Neural cell (in vitro differentiated cells): Measurements from ENCODE around the gene IGF2R. TPM values are rescaled to one million over a fixed set of nuclear protein-coding genes. Genes with fewer than 3 reads are reported as not detected.
"Not testable (repeated sequence)": the region's sequence is repeated elsewhere in the genome, so short reads cannot be mapped to it uniquely, and the experiment has no call there.

Experiments
- H2AFZ ChIP-seq: fragments of 200-600, 300-800 bp; sonication (generic), shearing (Covaris generic); 2 replicates; pipeline ENCODE4 v1.6.0; 2014; ENCODE audit warnings: low read depth, mild to moderate bottlenecking, antibody characterized with exemption, low read length, moderate library complexity
- H3F3A ChIP-seq: fragments of 200-600 bp; shearing (Covaris generic); 2 replicates; pipeline ENCODE4 v1.6.1; 2016; ENCODE audit warnings: mild to moderate bottlenecking, moderate library complexity, mixed read lengths, antibody characterized with exemption, low read length; ENCODE audit not compliant: insufficient read depth, poor library complexity, severe bottlenecking
- H3K27ac ChIP-seq: fragments of 200-600, 300-800 bp; sonication (generic), shearing (Covaris generic); 2 replicates; pipeline ENCODE4 v1.5.1; 2014; ENCODE audit warnings: mild to moderate bottlenecking, low read length, moderate library complexity
- H3K27me3 ChIP-seq: fragments of 300-800, 200-600 bp; sonication (generic), shearing (Covaris generic); 2 replicates; pipeline ENCODE4 v1.6.0; 2014; ENCODE audit warnings: mild to moderate bottlenecking, low read depth, low read length, moderate library complexity; ENCODE audit not compliant: insufficient read depth
- H3K36me3 ChIP-seq: fragments of 300-800, 200-600 bp; sonication (generic), shearing (Covaris generic); 2 replicates; pipeline ENCODE4 v1.5.1; 2014; ENCODE audit warnings: mild to moderate bottlenecking, antibody characterized with exemption, low read length, moderate library complexity; ENCODE audit not compliant: insufficient read depth
- H3K4me2 ChIP-seq: fragments of 300-800, 200-600 bp; sonication (generic), shearing (Covaris generic); 2 replicates; pipeline ENCODE4 v1.6.0; 2014; ENCODE audit warnings: mild to moderate bottlenecking, low read length
- H3K4me3 ChIP-seq: fragments of 300-800, 200-600 bp; sonication (generic), shearing (Covaris generic); 2 replicates; pipeline ENCODE4 v1.5.1; 2014; ENCODE audit warnings: mild to moderate bottlenecking, low read length, moderate library complexity
- H3K79me2 ChIP-seq: fragments of 200-600 bp; shearing (Covaris generic); replicated peaks from 2 replicates; pipeline ENCODE4 v1.6.0; 2014; ENCODE audit warnings: mild to moderate bottlenecking, low read length, moderate library complexity; ENCODE audit not compliant: insufficient read depth
- H3K9ac ChIP-seq: fragments of 300-800, 200-600 bp; sonication (generic), shearing (Covaris generic); 2 replicates; pipeline ENCODE4 v1.6.1; 2016; ENCODE audit warnings: mild to moderate bottlenecking, low read length, mixed read lengths
- H3K9me2 ChIP-seq: fragments of 200-600 bp; shearing (Covaris generic); 2 replicates; pipeline ENCODE4 v1.6.1; 2016; ENCODE audit warnings: mild to moderate bottlenecking, low read length, mixed read lengths; ENCODE audit not compliant: insufficient read depth
- H3K9me3 ChIP-seq: fragments of 200-600, 300-800 bp; sonication (generic), shearing (Covaris generic); 2 replicates; pipeline ENCODE4 v1.6.1; 2016; ENCODE audit warnings: mild to moderate bottlenecking, mixed run types, low read length, moderate library complexity, mixed read lengths
- H4K20me1 ChIP-seq: fragments of 200-600 bp; shearing (Covaris generic); 2 replicates; pipeline ENCODE4 v1.6.1; 2016; ENCODE audit warnings: mild to moderate bottlenecking, mixed run types; ENCODE audit not compliant: insufficient read depth
- EP300 ChIP-seq: fragments of 450-650 bp; conservative IDR thresholded peaks from 2 replicates; pipeline ENCODE4 v1.6.1; 2014; ENCODE audit warnings: antibody characterized with exemption, mild to moderate bottlenecking, moderate library complexity; ENCODE audit not compliant: poor library complexity, severe bottlenecking
- EZH2 ChIP-seq: fragments of 200-600, 300-800 bp; shearing (Covaris generic), sonication (generic); IDR thresholded peaks from 2 replicates; pipeline ENCODE4 v1.6.1; 2014; ENCODE audit warnings: antibody characterized with exemption, low read length, borderline replicate concordance, mild to moderate bottlenecking; ENCODE audit not compliant: insufficient read depth, poor library complexity, severe bottlenecking
- MXI1 ChIP-seq: fragments of 450-650 bp; conservative IDR thresholded peaks from 2 replicates; pipeline ENCODE4 v1.6.1; 2014; ENCODE audit warnings: antibody characterized with exemption, mild to moderate bottlenecking; ENCODE audit not compliant: poor library complexity, severe bottlenecking
- POLR2AphosphoS5 ChIP-seq: IDR thresholded peaks from 2 replicates; pipeline ENCODE4 v1.6.1; 2012
- RAD21 ChIP-seq: fragments of 450-650 bp; conservative IDR thresholded peaks from 2 replicates; pipeline ENCODE4 v1.6.1; 2014; ENCODE audit warnings: antibody characterized with exemption, mild to moderate bottlenecking, moderate library complexity
- REST ChIP-seq: IDR thresholded peaks from 2 replicates; pipeline ENCODE4 v1.6.1; 2012; ENCODE audit warnings: borderline replicate concordance
- SMC3 ChIP-seq: fragments of 450-650 bp; conservative IDR thresholded peaks from 2 replicates; pipeline ENCODE4 v1.6.1; 2014; ENCODE audit warnings: antibody characterized with exemption, mild to moderate bottlenecking, moderate library complexity; ENCODE audit not compliant: poor library complexity
- TAF1 ChIP-seq: IDR thresholded peaks from 2 replicates; pipeline ENCODE4 v1.6.1; 2012; ENCODE audit warnings: low read depth
- polyA plus RNA-seq: library from polyadenylated mRNA; depleted of rRNA; stranded (reverse); fragments of >200 nt; gene quantifications from 2 replicates; pipeline ENCODE4 v1.2.3, GENCODE V29; 2014
- TF ChIP-seq, protein P1 (sequence below): fragments of 450-650 bp; IDR thresholded peaks from 2 replicates; pipeline ENCODE4 v1.5.1; 2014; ENCODE audit warnings: antibody characterized with exemption, mild to moderate bottlenecking, moderate library complexity; ENCODE audit not compliant: poor library complexity, severe bottlenecking

The IGF2R gene
- polyA plus RNA-seq, 1 donor from 2014 or later = 15.0 TPM

- TF ChIP-seq POLR2AphosphoS5 (no peak), RAD21 (no peak), REST (no peak), EP300 (no peak), SMC3 (no peak), EZH2 (no peak), MXI1 (no peak)
- TF ChIP-seq, protein P1, sequence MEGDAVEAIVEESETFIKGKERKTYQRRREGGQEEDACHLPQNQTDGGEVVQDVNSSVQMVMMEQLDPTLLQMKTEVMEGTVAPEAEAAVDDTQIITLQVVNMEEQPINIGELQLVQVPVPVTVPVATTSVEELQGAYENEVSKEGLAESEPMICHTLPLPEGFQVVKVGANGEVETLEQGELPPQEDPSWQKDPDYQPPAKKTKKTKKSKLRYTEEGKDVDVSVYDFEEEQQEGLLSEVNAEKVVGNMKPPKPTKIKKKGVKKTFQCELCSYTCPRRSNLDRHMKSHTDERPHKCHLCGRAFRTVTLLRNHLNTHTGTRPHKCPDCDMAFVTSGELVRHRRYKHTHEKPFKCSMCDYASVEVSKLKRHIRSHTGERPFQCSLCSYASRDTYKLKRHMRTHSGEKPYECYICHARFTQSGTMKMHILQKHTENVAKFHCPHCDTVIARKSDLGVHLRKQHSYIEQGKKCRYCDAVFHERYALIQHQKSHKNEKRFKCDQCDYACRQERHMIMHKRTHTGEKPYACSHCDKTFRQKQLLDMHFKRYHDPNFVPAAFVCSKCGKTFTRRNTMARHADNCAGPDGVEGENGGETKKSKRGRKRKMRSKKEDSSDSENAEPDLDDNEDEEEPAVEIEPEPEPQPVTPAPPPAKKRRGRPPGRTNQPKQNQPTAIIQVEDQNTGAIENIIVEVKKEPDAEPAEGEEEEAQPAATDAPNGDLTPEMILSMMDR = no peak
- H3K79me2 ChIP-seq = no peaks in the 10 kb centered on the region
- H3K36me3 ChIP-seq = no peaks in the 10 kb centered on the region
- no peaks in the 10 kb centered on the region for H3K9me3 ChIP-seq
- no peaks in the 10 kb centered on the region for H3K27me3 ChIP-seq
- H4K20me1 ChIP-seq = no peaks in the 10 kb centered on the region
- no peak overlapping the region for H3K4me2 ChIP-seq
- H2AFZ ChIP-seq = no peak overlapping the region
- no peaks in the 10 kb centered on the region for H3F3A ChIP-seq
- no peaks in the 10 kb centered on the region for H3K9me2 ChIP-seq
- no peak overlapping the region for H3K4me3 ChIP-seq
- no peak overlapping the region for H3K27ac ChIP-seq
- H3K9ac ChIP-seq = no peak overlapping the region
These were observed 142.9 kb downstream of the IGF2R start for GRCh38 chr6:160111806-160112205.

DNA sequence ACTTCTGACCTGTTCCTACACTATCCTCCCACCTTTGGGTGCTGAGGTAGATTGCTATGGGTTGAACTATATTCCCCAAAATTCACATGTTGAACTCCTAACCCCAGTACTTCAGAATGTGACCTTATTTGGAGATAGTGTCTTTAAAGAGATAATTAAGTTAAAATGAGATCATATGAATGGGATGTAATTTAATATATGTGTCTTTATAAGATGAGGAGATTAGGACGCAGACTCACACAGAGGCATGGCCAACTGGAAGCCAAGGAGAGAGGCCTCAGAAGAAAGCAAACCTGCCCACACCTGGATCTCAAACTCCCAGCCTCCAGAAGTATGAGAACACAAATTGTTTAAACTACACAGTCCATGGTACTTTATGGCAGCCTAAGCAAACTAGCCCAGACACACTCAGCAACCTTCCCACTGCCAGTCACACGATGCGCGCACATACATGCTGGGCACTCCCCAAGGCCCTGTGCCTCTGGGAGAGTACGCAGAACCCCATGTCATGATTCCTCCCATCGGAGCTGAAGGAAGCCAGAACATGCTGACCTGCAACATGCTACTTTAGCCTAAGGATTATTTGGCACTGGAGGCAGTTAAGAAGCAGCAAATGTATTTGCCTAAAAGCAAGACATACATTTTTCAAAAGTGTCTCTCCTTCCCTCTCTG lies 143.9 kb downstream of the IGF2R start:
- Histone ChIP-seq H3K27ac (no peak overlapping the region), H3K4me2 (no peak overlapping the region), H3K9me3 (no peaks in the 10 kb centered on the region), H3K79me2 (no peaks in the 10 kb centered on the region), H3K27me3 (no peaks in the 10 kb centered on the region), H4K20me1 (no peaks in the 10 kb centered on the region), H3F3A (no peaks in the 10 kb centered on the region), H3K9ac (no peak overlapping the region), H3K9me2 (no peaks in the 10 kb centered on the region), H3K36me3 (no peaks in the 10 kb centered on the region), H3K4me3 (no peak overlapping the region), H2AFZ (no peak overlapping the region)
- TF ChIP-seq EP300 (no peak), MXI1 (no peak), SMC3 (no peak), REST (no peak), EZH2 (no peak), RAD21 (no peak), POLR2AphosphoS5 (no peak), TAF1 (no peak)
- TF ChIP-seq, protein P1 = no peak

- not testable (repeated sequence) for H2AFZ ChIP-seq, H3K9ac ChIP-seq, H3K9me2 ChIP-seq, H3K36me3 ChIP-seq, H3K4me2 ChIP-seq, H4K20me1 ChIP-seq, H3F3A ChIP-seq, H3K27me3 ChIP-seq, H3K27ac ChIP-seq, H3K79me2 ChIP-seq, H3K4me3 ChIP-seq, H3K9me3 ChIP-seq
These were observed 145.7 kb downstream of the IGF2R start for GRCh38 chr6:160114536-160114935.
